RWPE1 (cell line): ENCODE measurements around the gene GPR146.

Source experiments
- CTCF ChIA-PET: fragments of 350-600 bp; sonication (Branson Sonifier 250); formaldehyde crosslinking; extraction: SDS; loops from one replicate; lab custom pipeline; 2021; lab: Yijun Ruan, JAX
- POLR2A ChIA-PET: fragments of 400-600 bp; formaldehyde crosslinking; extraction: SDS; loops from one replicate; lab custom pipeline; 2020; ENCODE audit warnings: antibody characterized with exemption; ENCODE audit not compliant: low non-redundant PET; lab: Yijun Ruan, JAX
- DNase-seq: peaks from one replicate; pipeline ENCODE4 v3.0.0; 2012; ENCODE audit warnings: low spot score
- H3K27ac ChIP-seq: fragments of 450-650 bp; 2 replicates; pipeline ENCODE4 v1.5.1; 2017
- TF ChIP-seq, protein P1 (sequence below): fragments of 450-650 bp; conservative IDR thresholded peaks from 2 replicates; pipeline ENCODE4 v1.5.1; 2017; ENCODE audit warnings: low read depth, mild to moderate bottlenecking

The GPR146 gene

DNA sequence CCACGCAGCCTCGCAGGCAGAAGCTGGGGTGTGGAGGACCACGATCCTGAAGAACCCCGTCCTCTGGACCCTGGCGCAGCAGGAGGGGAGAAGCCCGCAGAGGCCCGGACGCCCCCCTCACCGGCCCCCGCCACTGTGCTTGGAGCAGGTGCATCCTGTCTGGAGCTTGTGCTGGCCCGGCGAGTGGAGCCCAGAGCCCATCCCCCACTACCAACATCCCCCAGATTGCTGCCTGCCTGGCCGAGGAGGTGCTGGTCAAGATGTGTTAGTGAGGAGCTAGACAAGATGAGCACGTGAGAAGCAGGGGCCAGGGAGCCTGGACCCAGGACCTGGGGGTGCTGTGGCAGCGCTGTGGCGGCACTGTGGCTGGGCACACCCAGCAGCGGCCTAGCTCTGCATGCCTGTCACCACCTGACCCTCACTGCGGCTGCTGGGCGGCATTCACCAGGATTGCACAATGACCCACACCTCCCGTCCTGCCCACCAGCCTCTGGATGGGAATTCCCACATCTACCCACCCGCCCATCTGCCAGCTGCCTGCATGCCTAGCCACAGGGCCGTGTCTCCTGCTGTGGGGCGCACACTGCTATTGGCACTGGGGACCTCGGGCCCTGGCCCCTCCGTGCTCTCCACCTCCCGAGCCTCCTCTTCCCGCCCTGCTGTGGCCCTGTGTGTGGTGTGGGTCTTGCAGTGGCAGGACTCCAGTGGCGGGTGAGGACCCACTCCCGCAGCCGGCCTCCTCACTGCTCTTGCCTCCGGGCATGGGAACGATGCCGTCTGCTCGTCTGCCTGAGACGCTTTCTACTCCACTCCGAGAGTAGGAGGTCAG lies 11.8 kb downstream of the GPR146 start:
- H3K27ac ChIP-seq, result peak overlapping the region; percentile 49
- POLR2A ChIA-PET, result no interaction called here
- no peak for DNase-seq

DNA sequence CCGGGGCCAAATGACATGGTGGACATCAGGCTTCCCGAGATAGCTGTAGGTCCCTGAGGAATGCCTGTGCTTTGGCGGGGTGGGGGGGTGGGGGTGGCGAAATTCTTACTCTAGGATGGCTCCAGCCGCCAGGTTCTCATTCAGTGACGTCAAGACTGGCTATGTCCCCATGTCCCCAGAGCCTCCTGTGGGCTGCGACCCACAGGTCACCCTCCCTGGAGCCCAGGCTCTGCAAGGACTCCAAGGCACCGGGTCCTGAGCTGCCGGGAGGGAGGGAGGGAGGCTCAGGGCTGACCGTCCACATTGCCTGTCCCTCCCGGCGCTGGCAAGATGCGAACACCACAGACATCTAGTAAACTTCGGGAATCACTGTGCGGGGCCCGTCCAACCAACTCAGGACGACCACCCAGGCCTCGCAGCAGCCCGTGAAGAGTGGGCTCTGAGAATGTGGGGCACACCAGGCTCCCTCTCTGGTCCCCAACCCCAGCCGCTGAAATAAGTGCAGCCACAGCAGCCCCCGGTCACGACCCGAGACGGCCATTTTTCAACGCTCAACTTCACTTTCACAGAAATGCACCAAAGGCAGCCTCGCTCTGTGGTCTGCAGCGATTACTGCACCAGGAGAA lies 12.6 kb downstream of the GPR146 start:
- peak overlapping the region; percentile 49 for H3K27ac ChIP-seq
- TF ChIP-seq, protein P1, sequence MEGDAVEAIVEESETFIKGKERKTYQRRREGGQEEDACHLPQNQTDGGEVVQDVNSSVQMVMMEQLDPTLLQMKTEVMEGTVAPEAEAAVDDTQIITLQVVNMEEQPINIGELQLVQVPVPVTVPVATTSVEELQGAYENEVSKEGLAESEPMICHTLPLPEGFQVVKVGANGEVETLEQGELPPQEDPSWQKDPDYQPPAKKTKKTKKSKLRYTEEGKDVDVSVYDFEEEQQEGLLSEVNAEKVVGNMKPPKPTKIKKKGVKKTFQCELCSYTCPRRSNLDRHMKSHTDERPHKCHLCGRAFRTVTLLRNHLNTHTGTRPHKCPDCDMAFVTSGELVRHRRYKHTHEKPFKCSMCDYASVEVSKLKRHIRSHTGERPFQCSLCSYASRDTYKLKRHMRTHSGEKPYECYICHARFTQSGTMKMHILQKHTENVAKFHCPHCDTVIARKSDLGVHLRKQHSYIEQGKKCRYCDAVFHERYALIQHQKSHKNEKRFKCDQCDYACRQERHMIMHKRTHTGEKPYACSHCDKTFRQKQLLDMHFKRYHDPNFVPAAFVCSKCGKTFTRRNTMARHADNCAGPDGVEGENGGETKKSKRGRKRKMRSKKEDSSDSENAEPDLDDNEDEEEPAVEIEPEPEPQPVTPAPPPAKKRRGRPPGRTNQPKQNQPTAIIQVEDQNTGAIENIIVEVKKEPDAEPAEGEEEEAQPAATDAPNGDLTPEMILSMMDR, result no peak
- no peak for DNase-seq
- CTCF ChIA-PET, result interaction anchor here (1.8 to 2.3 kb wide), 2 partner anchors 12 to 64 kb away, joined by 7 to 8 read pairs; no protein-coding TSS in a partner anchor
- POLR2A ChIA-PET, result no interaction called here

More for the DNA sequence above, 11.8 kb downstream of the GPR146 start:
- TF ChIP-seq, protein P1, result no peak
- CTCF ChIA-PET, result interaction anchor here (0.9 to 1.8 kb wide), 3 partner anchors 11 to 75 kb away, joined by 4 to 7 read pairs (median 6); no protein-coding TSS in a partner anchor

DNA sequence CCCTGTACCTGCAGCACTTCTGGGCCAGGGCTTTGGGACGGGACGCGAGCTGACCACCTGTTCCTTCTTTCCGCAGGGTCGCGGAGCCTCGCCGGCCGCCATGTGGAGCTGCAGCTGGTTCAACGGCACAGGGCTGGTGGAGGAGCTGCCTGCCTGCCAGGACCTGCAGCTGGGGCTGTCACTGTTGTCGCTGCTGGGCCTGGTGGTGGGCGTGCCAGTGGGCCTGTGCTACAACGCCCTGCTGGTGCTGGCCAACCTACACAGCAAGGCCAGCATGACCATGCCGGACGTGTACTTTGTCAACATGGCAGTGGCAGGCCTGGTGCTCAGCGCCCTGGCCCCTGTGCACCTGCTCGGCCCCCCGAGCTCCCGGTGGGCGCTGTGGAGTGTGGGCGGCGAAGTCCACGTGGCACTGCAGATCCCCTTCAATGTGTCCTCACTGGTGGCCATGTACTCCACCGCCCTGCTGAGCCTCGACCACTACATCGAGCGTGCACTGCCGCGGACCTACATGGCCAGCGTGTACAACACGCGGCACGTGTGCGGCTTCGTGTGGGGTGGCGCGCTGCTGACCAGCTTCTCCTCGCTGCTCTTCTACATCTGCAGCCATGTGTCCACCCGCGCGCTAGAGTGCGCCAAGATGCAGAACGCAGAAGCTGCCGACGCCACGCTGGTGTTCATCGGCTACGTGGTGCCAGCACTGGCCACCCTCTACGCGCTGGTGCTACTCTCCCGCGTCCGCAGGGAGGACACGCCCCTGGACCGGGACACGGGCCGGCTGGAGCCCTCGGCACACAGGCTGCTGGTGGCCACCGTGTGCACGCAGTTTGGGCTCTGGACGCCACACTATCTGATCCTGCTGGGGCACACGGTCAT lies 13.3 kb downstream of the GPR146 start:
- CTCF ChIA-PET, result interaction anchor here (1.8 to 2.3 kb wide), 2 partner anchors 12 to 65 kb away, joined by 7 to 8 read pairs; no protein-coding TSS in a partner anchor
- no peak for DNase-seq
- POLR2A ChIA-PET, result interaction anchor here (0.6 kb wide), 1 partner anchor 64 kb away, joined by 3 read pairs; no protein-coding TSS in a partner anchor
- peak overlapping the region; percentile 49 for H3K27ac ChIP-seq
- TF ChIP-seq, protein P1, result no peak

DNA sequence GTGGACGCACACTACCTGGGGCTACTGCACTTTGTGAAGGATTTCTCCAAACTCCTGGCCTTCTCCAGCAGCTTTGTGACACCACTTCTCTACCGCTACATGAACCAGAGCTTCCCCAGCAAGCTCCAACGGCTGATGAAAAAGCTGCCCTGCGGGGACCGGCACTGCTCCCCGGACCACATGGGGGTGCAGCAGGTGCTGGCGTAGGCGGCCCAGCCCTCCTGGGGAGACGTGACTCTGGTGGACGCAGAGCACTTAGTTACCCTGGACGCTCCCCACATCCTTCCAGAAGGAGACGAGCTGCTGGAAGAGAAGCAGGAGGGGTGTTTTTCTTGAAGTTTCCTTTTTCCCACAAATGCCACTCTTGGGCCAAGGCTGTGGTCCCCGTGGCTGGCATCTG lies 14.0 kb downstream of the GPR146 start:
- H3K27ac ChIP-seq, result peak overlapping the region; percentile 49
- CTCF ChIA-PET, result interaction anchor here (2.3 kb wide), 1 partner anchor 65 kb away, joined by 8 read pairs; no protein-coding TSS in a partner anchor
- DNase-seq, result no peak
- POLR2A ChIA-PET, result interaction anchor here (0.6 kb wide), 1 partner anchor 65 kb away, joined by 3 read pairs; no protein-coding TSS in a partner anchor
- TF ChIP-seq, protein P1, result no peak

DNA sequence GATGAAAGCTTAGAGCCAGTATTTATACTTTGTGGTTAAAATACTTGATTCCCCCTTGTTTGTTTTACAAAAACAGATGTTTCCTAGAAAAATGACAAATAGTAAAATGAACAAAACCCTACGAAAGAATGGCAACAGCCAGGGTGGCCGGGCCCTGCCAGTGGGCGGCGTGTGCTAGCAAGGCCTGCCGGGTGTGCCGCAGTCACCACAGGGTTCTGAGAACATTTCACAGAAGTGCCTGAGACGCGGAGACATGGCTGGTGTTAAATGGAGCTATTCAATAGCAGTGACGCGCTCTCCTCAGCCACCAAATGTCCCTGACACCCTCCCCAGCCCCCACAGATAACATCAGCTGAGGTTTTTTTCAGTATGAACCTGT lies 14.5 kb downstream of the GPR146 start:
- DNase-seq, result no peak
- ChIA-PET POLR2A (interaction anchor here (0.6 kb wide), 1 partner anchor 65 kb away, joined by 3 read pairs; no protein-coding TSS in a partner anchor), CTCF (interaction anchor here (2.3 kb wide), 1 partner anchor 66 kb away, joined by 8 read pairs; no protein-coding TSS in a partner anchor)
- peak overlapping the region; percentile 49 for H3K27ac ChIP-seq
- TF ChIP-seq, protein P1, result no peak
